ENCODE results near the gene ADM5. TPM values are rescaled to one million over a fixed set of nuclear protein-coding genes. Genes with fewer than 3 reads are reported as not detected.

ADM5 gene
- total and polyA plus RNA-seq, 2 experiments from 2014 or later: 2.8 to 5.7 TPM

DNA sequence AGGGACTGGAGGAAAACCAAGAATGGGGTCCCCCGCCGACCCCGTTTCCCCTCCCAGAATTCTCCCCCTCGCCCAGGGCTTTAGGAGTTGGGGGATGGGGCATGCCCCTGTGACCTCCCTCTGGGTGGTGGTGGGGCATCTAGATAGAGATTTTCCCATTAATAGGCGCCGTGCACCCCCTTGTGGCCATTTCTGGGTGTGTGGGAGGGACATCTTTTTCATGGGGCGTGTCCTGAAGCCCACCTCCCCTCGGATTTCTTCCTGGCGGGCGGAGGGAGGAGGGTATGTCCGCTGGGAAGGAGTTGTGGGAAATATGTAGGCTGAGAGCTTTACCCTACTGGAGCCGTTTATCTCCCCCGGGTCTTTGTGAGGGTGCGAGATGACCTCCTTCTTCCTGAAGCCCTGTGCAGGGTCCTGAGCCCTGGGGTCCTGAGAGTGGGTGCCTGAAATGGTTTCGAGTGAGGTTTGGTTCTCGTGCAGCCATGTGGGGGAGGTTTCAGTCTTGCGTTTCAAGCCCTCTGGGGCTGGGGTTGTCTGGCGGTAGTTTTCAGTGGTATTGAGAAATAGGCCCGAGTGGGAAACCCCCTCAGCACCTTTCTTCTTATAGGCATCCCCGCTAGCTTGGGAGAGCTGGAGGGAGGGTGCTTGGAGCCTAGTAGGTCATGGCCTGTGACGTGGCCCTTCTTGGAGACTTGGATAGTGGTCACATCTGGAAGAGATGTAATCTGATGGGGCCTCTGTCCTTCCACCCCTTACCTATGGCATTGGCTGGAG lies 11.3 kb upstream of the ADM5 start:
- H3K4me1 ChIP-seq (ENCODE audit: insufficient read depth): peaks cover 22% of the 10 kb centered on the region
- peak; percentile 19 for ATAC-seq

DNA sequence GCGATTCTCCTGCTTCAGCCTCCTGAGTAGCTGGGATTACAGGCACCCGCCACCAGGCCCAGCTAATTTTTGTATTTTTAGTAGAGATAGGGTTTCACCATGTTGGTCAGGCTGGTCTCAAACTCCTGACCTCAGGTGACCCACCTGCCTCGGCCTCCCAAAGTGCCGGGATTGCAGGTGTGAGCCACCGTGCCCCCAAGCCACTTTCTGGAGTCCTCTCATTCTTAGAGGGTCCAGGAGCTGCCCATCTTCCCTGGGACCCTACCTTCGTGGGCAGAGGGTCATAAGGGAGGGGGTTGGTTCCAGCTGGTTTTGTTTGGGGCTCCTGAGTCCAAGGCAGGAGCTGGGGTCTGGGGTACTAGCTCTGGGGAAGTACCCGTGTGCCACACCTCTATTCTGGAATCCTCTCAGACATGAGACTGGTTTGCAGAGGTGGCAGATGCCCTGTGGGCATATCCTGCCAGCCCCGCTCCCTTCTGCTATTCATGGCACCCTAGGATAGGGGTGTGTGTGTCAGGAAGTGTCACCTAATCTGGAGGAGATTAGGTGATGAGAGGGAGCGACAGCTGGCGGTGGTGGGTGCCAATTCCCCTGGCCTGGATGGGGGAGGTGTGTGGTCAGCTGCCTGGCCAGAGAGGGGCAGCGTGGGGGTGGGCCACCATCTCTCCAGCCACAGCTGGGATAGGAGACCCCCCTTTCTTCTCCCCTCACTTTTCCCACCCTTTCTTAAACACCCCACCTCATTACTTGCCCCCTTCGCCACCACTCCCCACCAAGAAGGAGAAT lies 10.2 kb upstream of the ADM5 start:
- peaks cover 35% of the 10 kb centered on the region for H3K36me3 Mint-ChIP-seq (ENCODE audit: low read depth)
- Histone ChIP-seq H3F3A (replicated peaks; ENCODE audit: low read depth) (peaks cover 37% of the 10 kb centered on the region), H3K79me2 (replicated peaks; ENCODE audit: insufficient read depth) (peaks cover 58% of the 10 kb centered on the region), H3K4me3 (peak overlapping the region; percentile 95), H3K27ac (ENCODE audit: low read depth) (peak overlapping the region; percentile 84), H3K4me2 (peak overlapping the region; percentile 84), H3K9me2 (ENCODE audit: insufficient read depth) (no peaks in the 10 kb centered on the region), H2AFZ (no peak overlapping the region), H3K36me3 (ENCODE audit: insufficient read depth) (peaks cover 33% of the 10 kb centered on the region), H3K27me3 (ENCODE audit: insufficient read depth) (no peaks in the 10 kb centered on the region), H4K20me1 (replicated peaks; ENCODE audit: insufficient read depth) (peaks cover 43% of the 10 kb centered on the region), H3K4me1 (ENCODE audit: insufficient read depth) (peaks cover 22% of the 10 kb centered on the region)
- ATAC-seq (no peak), DNase-seq (ENCODE audit: low spot score) (no peak)
- peak overlapping the region; percentile 91 for H3K4me3 Mint-ChIP-seq
- H3K27ac Mint-ChIP-seq: no peak overlapping the region
- peaks cover 40% of the 10 kb centered on the region for H3K27me3 Mint-ChIP-seq (ENCODE audit: insufficient read depth, low read depth, poor library complexity)
- peaks cover 23% of the 10 kb centered on the region for H3K4me1 Mint-ChIP-seq
- no peaks in the 10 kb centered on the region; the same call in 2 of the 3 replicates for H3K9me3 Mint-ChIP-seq
- TF ChIP-seq JUNB (IDR thresholded peaks at IDR 0.05; ENCODE audit: unreplicated experiment): no peak
- TF ChIP-seq EZH2phosphoT487 (IDR thresholded peaks at IDR 0.05; ENCODE audit: unreplicated experiment): no peak
- TF ChIP-seq, protein P1, sequence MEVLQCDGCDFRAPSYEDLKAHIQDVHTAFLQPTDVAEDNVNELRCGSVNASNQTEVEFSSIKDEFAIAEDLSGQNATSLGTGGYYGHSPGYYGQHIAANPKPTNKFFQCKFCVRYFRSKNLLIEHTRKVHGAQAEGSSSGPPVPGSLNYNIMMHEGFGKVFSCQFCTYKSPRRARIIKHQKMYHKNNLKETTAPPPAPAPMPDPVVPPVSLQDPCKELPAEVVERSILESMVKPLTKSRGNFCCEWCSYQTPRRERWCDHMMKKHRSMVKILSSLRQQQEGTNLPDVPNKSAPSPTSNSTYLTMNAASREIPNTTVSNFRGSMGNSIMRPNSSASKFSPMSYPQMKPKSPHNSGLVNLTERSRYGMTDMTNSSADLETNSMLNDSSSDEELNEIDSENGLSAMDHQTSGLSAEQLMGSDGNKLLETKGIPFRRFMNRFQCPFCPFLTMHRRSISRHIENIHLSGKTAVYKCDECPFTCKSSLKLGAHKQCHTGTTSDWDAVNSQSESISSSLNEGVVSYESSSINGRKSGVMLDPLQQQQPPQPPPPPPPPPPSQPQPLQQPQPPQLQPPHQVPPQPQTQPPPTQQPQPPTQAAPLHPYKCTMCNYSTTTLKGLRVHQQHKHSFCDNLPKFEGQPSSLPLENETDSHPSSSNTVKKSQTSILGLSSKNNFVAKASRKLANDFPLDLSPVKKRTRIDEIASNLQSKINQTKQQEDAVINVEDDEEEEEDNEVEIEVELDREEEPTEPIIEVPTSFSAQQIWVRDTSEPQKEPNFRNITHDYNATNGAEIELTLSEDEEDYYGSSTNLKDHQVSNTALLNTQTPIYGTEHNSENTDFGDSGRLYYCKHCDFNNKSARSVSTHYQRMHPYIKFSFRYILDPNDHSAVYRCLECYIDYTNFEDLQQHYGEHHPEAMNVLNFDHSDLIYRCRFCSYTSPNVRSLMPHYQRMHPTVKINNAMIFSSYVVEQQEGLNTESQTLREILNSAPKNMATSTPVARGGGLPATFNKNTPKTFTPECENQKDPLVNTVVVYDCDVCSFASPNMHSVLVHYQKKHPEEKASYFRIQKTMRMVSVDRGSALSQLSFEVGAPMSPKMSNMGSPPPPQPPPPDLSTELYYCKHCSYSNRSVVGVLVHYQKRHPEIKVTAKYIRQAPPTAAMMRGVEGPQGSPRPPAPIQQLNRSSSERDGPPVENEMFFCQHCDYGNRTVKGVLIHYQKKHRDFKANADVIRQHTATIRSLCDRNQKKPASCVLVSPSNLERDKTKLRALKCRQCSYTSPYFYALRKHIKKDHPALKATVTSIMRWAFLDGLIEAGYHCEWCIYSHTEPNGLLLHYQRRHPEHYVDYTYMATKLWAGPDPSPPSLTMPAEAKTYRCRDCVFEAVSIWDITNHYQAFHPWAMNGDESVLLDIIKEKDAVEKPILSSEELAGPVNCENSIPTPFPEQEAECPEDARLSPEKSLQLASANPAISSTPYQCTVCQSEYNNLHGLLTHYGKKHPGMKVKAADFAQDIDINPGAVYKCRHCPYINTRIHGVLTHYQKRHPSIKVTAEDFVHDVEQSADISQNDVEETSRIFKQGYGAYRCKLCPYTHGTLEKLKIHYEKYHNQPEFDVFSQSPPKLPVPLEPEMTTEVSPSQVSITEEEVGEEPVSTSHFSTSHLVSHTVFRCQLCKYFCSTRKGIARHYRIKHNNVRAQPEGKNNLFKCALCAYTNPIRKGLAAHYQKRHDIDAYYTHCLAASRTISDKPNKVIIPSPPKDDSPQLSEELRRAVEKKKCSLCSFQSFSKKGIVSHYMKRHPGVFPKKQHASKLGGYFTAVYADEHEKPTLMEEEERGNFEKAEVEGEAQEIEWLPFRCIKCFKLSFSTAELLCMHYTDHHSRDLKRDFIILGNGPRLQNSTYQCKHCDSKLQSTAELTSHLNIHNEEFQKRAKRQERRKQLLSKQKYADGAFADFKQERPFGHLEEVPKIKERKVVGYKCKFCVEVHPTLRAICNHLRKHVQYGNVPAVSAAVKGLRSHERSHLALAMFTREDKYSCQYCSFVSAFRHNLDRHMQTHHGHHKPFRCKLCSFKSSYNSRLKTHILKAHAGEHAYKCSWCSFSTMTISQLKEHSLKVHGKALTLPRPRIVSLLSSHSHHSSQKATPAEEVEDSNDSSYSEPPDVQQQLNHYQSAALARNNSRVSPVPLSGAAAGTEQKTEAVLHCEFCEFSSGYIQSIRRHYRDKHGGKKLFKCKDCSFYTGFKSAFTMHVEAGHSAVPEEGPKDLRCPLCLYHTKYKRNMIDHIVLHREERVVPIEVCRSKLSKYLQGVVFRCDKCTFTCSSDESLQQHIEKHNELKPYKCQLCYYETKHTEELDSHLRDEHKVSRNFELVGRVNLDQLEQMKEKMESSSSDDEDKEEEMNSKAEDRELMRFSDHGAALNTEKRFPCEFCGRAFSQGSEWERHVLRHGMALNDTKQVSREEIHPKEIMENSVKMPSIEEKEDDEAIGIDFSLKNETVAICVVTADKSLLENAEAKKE (CRISPR knock-in tag; IDR thresholded peaks at IDR 0.05): no peak

More for the DNA sequence above, 11.3 kb upstream of the ADM5 start:
- Histone ChIP-seq H3K9me2 (ENCODE audit: insufficient read depth) (no peaks in the 10 kb centered on the region), H3K27ac (ENCODE audit: low read depth) (peak overlapping the region; percentile 92), H3F3A (replicated peaks; ENCODE audit: low read depth) (peaks cover 40% of the 10 kb centered on the region), H3K79me2 (replicated peaks; ENCODE audit: insufficient read depth) (peaks cover 51% of the 10 kb centered on the region), H4K20me1 (replicated peaks; ENCODE audit: insufficient read depth) (peaks cover 36% of the 10 kb centered on the region), H2AFZ (no peak overlapping the region), H3K4me2 (peak overlapping the region; percentile 84), H3K36me3 (ENCODE audit: insufficient read depth) (peaks cover 27% of the 10 kb centered on the region), H3K4me3 (peak overlapping the region; percentile 95), H3K27me3 (ENCODE audit: insufficient read depth) (no peaks in the 10 kb centered on the region)
- Mint-ChIP-seq H3K4me1 (peaks cover 19% of the 10 kb centered on the region), H3K27me3 (ENCODE audit: insufficient read depth, low read depth, poor library complexity) (peaks cover 35% of the 10 kb centered on the region), H3K4me3 (peak overlapping the region; percentile 91), H3K27ac (peak overlapping the region; percentile 94), H3K36me3 (ENCODE audit: low read depth) (peaks cover 33% of the 10 kb centered on the region), H3K9me3 (no peaks in the 10 kb centered on the region; the same call in 2 of the 3 replicates)
- DNase-seq (ENCODE audit: low spot score): peak; percentile 97
- TF ChIP-seq ETS1 (IDR thresholded peaks at IDR 0.05) (peak; percentile 35), ZNF114 (CRISPR knock-in tag; IDR thresholded peaks at IDR 0.05) (no peak), STAT1 (IDR thresholded peaks at IDR 0.05; ENCODE audit: unreplicated experiment) (no peak), JUNB (IDR thresholded peaks at IDR 0.05; ENCODE audit: unreplicated experiment) (no peak), ZNF331 (CRISPR knock-in tag; IDR thresholded peaks at IDR 0.05; ENCODE audit: low read depth) (no peak)
- TF ChIP-seq, protein P2, sequence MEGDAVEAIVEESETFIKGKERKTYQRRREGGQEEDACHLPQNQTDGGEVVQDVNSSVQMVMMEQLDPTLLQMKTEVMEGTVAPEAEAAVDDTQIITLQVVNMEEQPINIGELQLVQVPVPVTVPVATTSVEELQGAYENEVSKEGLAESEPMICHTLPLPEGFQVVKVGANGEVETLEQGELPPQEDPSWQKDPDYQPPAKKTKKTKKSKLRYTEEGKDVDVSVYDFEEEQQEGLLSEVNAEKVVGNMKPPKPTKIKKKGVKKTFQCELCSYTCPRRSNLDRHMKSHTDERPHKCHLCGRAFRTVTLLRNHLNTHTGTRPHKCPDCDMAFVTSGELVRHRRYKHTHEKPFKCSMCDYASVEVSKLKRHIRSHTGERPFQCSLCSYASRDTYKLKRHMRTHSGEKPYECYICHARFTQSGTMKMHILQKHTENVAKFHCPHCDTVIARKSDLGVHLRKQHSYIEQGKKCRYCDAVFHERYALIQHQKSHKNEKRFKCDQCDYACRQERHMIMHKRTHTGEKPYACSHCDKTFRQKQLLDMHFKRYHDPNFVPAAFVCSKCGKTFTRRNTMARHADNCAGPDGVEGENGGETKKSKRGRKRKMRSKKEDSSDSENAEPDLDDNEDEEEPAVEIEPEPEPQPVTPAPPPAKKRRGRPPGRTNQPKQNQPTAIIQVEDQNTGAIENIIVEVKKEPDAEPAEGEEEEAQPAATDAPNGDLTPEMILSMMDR (conservative IDR thresholded peaks at IDR 0.05; ENCODE audit: low read depth in 2 of 2): peak; percentile 80 to 85

Measured in GM23338 (cell line).